CD4-positive, alpha-beta memory T cell (primary cell): Measurements from ENCODE around the gene SERPINF2. TPM values are rescaled to one million over a fixed set of nuclear protein-coding genes. Genes with fewer than 3 reads are reported as not detected.

ENCODE experiments used
- CTCF ChIA-PET: fragments of 350-600 bp; sonication (Branson Sonifier 250); formaldehyde crosslinking; loops from one replicate; lab custom pipeline; 2021; ENCODE audit warnings: inconsistent platforms; ENCODE audit not compliant: partially characterized antibody; lab: Charles Lee
- POLR2A ChIA-PET: fragments of 350-600 bp; sonication (Branson Sonifier 250); formaldehyde crosslinking; loops from one replicate; lab custom pipeline; 2021; ENCODE audit not compliant: partially characterized antibody; lab: Charles Lee
- DNase-seq, 5 donors: peaks; one replicate each; pipeline versions ENCODE4 v3.0.0 to v3.0.0-alpha.2; 2020 to 2022; ENCODE audit warnings: mixed read lengths in 1 of 5
- H3K27ac ChIP-seq: one replicate; pipeline ENCODE4 v1.7.0; 2013; ENCODE audit warnings: low read depth, low read length
- H3K27me3 ChIP-seq: 2 replicates; pipeline ENCODE4 v1.7.0; 2013; ENCODE audit warnings: mild to moderate bottlenecking, low read length, moderate library complexity; ENCODE audit not compliant: insufficient read depth
- H3K36me3 ChIP-seq: 2 replicates; pipeline ENCODE4 v1.7.0; 2013; ENCODE audit warnings: mild to moderate bottlenecking, low read length, moderate library complexity; ENCODE audit not compliant: insufficient read depth
- H3K4me1 ChIP-seq: 2 replicates; pipeline ENCODE4 v1.7.0; 2013; ENCODE audit warnings: mild to moderate bottlenecking, low read length, moderate library complexity; ENCODE audit not compliant: insufficient read depth
- H3K4me3 ChIP-seq, 2 donors: one replicate each; pipeline ENCODE4 v1.7.0; 2013; ENCODE audit warnings: low read length in 2 of 2, mild to moderate bottlenecking in 1 of 2
- H3K9me3 ChIP-seq, 2 donors: one replicate each; pipeline ENCODE4 v1.7.0; 2013; ENCODE audit warnings: low read length in 2 of 2, control low read depth in 1 of 2; ENCODE audit not compliant: control insufficient read depth in 1 of 2
- H3K27ac Mint-ChIP-seq, 7 donors: one replicate each; pipeline ENCODE4 v1.8.0; 2020 to 2021; ENCODE audit warnings: mixed read lengths in 7 of 7, mild to moderate bottlenecking in 6 of 7, inconsistent platforms in 3 of 7, moderate library complexity in 3 of 7
- H3K27me3 Mint-ChIP-seq, 2 donors: one replicate each; pipeline ENCODE4 v1.8.0; 2020 to 2021; ENCODE audit warnings: mixed read lengths in 2 of 2
- H3K36me3 Mint-ChIP-seq, 2 donors: one replicate each; pipeline ENCODE4 v1.8.0; 2020 to 2021; ENCODE audit warnings: mixed read lengths in 2 of 2, inconsistent platforms in 1 of 2, mild to moderate bottlenecking in 1 of 2
- H3K4me1 Mint-ChIP-seq, 4 donors: one replicate each; pipeline ENCODE4 v1.8.0; 2020 to 2021; ENCODE audit warnings: mixed read lengths in 4 of 4, mild to moderate bottlenecking in 1 of 4
- H3K4me3 Mint-ChIP-seq, 8 donors: one replicate each; pipeline ENCODE4 v1.8.0; 2020 to 2021; ENCODE audit warnings: mixed read lengths in 8 of 8, mild to moderate bottlenecking in 7 of 8, moderate library complexity in 6 of 8, inconsistent platforms in 3 of 8
- H3K9me3 Mint-ChIP-seq, 8 donors: one replicate each; pipeline ENCODE4 v1.8.0; 2020 to 2021; ENCODE audit warnings: mixed read lengths in 8 of 8, mild to moderate bottlenecking in 5 of 8, inconsistent platforms in 3 of 8, moderate library complexity in 1 of 8
- intact Hi-C: fragments of 100-400 bp; cut with micrococcal nuclease; formaldehyde crosslinking; loops from one replicate; pipeline ENCODE4 v1.15.1; 2023
- polyA plus RNA-seq, 2 donors: library from polyadenylated mRNA; unstranded; fragments of 300-500 nt; fragmentation: Illumina TruSeq; gene quantifications; one replicate each; pipeline ENCODE4 v1.2.3, GENCODE V29; 2021
- total RNA-seq, 2 experiments: library from RNA; stranded (reverse); gene quantifications; one replicate each; pipeline ENCODE4 v1.2.3, GENCODE V29; 2021

The SERPINF2 gene
- total and polyA plus RNA-seq, 4 experiments from 2014 or later: 0.14 to 1.3 (median 0.19) TPM; not detected in 1

DNA sequence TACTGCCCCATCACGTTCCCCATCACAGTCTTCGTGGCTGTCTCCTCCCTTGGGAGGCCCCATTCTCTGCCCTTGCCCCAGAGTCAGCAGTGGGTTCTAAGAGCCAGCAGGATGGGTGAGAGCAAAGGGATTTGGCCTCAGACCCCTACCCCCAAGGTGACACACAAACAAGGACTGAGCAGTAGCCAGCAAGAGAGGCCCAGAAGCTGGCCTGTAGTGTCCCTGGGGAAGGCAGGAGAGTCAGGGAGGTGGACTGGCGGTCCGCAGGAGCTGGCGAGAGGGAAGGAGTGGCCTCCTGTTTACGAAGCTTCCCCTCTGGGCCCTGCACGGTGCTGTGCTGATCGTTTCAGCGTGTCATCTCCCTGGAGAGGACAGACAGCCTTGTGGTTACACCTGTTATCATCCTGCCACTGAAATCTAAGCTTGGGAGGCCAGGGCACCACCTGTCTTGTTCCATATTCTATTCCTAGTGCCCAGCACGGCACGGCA lies 9.8 kb upstream of the SERPINF2 start:
- intact Hi-C loops: no loop called here
- H3K4me3 ChIP-seq: no peak overlapping the region
- no peaks in the 10 kb centered on the region for H3K27me3 ChIP-seq
- H3K4me3 Mint-ChIP-seq: no peak overlapping the region
- DNase-seq: no peak
- ChIA-PET CTCF (interaction anchor here (1.5 to 1.8 kb wide), 2 partner anchors 11 to 51 kb away, joined by 6 read pairs; no protein-coding TSS in a partner anchor), POLR2A (interaction anchor here (0.5 to 1.5 kb wide), 4 partner anchors 17 to 138 kb away, joined by 3 to 5 read pairs (median 3); no protein-coding TSS in a partner anchor)
- no peaks in the 10 kb centered on the region for H3K27me3 Mint-ChIP-seq
- no peaks in the 10 kb centered on the region for H3K9me3 Mint-ChIP-seq
- H3K4me1 ChIP-seq: peaks cover 23% of the 10 kb centered on the region
- peaks cover 11 to 36% of the 10 kb centered on the region in 2 donors for H3K36me3 Mint-ChIP-seq
- H3K9me3 ChIP-seq: no peaks in the 10 kb centered on the region
- H3K36me3 ChIP-seq: peaks cover under 1% of the 10 kb centered on the region
- H3K4me1 Mint-ChIP-seq: peaks cover 11 to 50% (median 14%) of the 10 kb centered on the region in 4 donors
- H3K27ac ChIP-seq: no peak overlapping the region
- peak overlapping the region in 1 of 7 donors; percentile 60 for H3K27ac Mint-ChIP-seq

DNA sequence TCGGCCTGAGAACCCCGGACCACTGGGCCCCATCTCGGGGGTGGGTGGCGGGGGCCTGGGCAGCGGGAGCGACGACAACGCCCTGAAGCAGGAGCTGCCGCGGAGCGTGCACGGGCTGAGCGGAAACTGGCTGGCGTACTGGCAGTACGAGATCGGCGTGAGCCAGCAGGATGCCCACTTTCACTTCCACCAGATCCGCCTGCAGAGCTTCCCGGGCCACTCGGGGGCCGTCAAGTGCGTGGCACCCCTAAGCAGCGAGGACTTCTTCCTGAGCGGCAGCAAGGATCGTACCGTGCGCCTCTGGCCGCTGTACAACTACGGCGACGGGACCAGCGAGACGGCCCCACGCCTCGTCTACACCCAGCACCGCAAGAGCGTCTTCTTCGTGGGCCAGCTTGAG lies 8.9 kb upstream of the SERPINF2 start:
- Histone ChIP-seq H3K4me1 (peaks cover 15% of the 10 kb centered on the region), H3K27me3 (no peaks in the 10 kb centered on the region), H3K4me3 (no peak overlapping the region), H3K27ac (no peak overlapping the region), H3K36me3 (no peaks in the 10 kb centered on the region), H3K9me3 (no peaks in the 10 kb centered on the region)
- peaks cover 8 to 41% (median 14%) of the 10 kb centered on the region in 4 donors for H3K4me1 Mint-ChIP-seq
- H3K27ac Mint-ChIP-seq: no peak overlapping the region
- no peaks in the 10 kb centered on the region for H3K9me3 Mint-ChIP-seq
- H3K4me3 Mint-ChIP-seq: no peak overlapping the region
- H3K36me3 Mint-ChIP-seq: peaks cover 11 to 31% of the 10 kb centered on the region in 2 donors
- intact Hi-C loops: no loop called here
- no peak for DNase-seq
- CTCF ChIA-PET: interaction anchor here (1.8 kb wide), 1 partner anchor 12 kb away, joined by 6 read pairs; no protein-coding TSS in a partner anchor
- H3K27me3 Mint-ChIP-seq: no peaks in the 10 kb centered on the region
- POLR2A ChIA-PET: interaction anchor here (1.5 kb wide), 1 partner anchor 17 kb away, joined by 5 read pairs; no protein-coding TSS in a partner anchor

DNA sequence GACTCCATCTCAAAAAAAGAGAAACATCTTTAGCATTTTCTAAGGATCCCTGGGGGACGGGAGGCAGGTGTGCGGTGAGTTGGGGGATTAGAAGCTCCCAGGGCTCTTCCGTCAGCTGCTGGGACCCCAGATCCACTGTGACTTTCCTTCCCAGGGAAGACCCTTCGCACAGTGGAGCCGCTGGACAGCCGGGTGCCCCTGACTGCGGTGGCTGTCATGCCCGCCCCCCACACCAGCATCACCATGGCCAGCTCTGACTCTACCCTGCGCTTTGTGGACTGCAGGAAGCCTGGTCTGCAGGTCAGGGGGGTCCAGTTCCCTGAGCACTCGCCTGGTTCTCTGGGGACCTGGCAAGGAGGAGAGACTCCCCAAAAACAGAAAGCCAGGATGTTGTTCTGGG lies 7.3 kb upstream of the SERPINF2 start:
- no peak overlapping the region for H3K4me3 Mint-ChIP-seq
- peak overlapping the region in 1 of 7 donors; percentile 22 for H3K27ac Mint-ChIP-seq
- H3K27me3 Mint-ChIP-seq: no peaks in the 10 kb centered on the region
- CTCF ChIA-PET: no interaction called here
- no peaks in the 10 kb centered on the region for H3K9me3 Mint-ChIP-seq
- POLR2A ChIA-PET: no interaction called here
- no peak for DNase-seq
- H3K36me3 Mint-ChIP-seq: peaks cover 4 to 21% of the 10 kb centered on the region in 2 donors
- Histone ChIP-seq H3K36me3 (no peaks in the 10 kb centered on the region), H3K27me3 (no peaks in the 10 kb centered on the region), H3K4me1 (peaks cover 15% of the 10 kb centered on the region), H3K27ac (no peak overlapping the region), H3K4me3 (no peak overlapping the region), H3K9me3 (no peaks in the 10 kb centered on the region)
- intact Hi-C loops: no loop called here
- H3K4me1 Mint-ChIP-seq: peaks cover 2 to 29% (median 5%) of the 10 kb centered on the region in 4 donors

DNA sequence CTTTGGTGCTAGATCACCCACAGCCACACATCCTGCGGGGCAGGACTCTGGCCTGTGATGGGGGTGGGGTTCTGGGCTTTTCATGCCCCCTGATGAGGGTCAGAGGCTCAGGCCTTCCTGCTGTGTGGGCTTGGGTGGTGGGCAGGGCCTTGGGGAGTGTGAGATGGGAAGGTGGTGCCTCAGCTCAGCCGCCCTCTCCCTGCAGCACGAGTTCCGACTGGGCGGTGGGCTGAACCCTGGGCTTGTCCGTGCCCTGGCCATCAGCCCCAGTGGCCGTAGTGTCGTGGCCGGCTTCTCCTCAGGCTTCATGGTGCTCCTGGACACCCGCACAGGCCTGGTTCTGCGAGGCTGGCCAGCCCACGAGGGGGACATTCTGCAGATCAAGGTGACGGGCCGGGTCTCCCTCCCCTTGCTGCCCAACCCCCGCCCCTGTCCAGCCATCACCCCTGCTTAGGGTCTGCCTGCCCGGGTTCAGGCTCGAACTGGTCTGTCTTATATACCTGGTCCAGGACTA lies 6.8 kb upstream of the SERPINF2 start:
- Mint-ChIP-seq H3K27me3 (no peaks in the 10 kb centered on the region), H3K9me3 (no peaks in the 10 kb centered on the region), H3K4me3 (no peak overlapping the region), H3K27ac (peak overlapping the region in 2 of 7 donors; percentile 22 to 78), H3K36me3 (peaks cover 4 to 21% of the 10 kb centered on the region in 2 donors), H3K4me1 (peaks cover 2 to 29% (median 5%) of the 10 kb centered on the region in 4 donors)
- peaks cover 15% of the 10 kb centered on the region for H3K4me1 ChIP-seq
- CTCF ChIA-PET: interaction anchor here (1.1 kb wide), 2 partner anchors 17 to 27 kb away, joined by 3 to 5 read pairs; no protein-coding TSS in a partner anchor
- no peaks in the 10 kb centered on the region for H3K9me3 ChIP-seq
- peak overlapping the region; percentile 32 for H3K27ac ChIP-seq
- POLR2A ChIA-PET: interaction anchor here (0.9 to 2.8 kb wide), 3 partner anchors 9 to 87 kb away, joined by 3 to 12 read pairs (median 11); partner anchors contain the start of gene WDR81
- no peaks in the 10 kb centered on the region for H3K27me3 ChIP-seq
- intact Hi-C loops: no loop called here
- H3K4me3 ChIP-seq: no peak overlapping the region
- no peaks in the 10 kb centered on the region for H3K36me3 ChIP-seq
- DNase-seq: no peak

DNA sequence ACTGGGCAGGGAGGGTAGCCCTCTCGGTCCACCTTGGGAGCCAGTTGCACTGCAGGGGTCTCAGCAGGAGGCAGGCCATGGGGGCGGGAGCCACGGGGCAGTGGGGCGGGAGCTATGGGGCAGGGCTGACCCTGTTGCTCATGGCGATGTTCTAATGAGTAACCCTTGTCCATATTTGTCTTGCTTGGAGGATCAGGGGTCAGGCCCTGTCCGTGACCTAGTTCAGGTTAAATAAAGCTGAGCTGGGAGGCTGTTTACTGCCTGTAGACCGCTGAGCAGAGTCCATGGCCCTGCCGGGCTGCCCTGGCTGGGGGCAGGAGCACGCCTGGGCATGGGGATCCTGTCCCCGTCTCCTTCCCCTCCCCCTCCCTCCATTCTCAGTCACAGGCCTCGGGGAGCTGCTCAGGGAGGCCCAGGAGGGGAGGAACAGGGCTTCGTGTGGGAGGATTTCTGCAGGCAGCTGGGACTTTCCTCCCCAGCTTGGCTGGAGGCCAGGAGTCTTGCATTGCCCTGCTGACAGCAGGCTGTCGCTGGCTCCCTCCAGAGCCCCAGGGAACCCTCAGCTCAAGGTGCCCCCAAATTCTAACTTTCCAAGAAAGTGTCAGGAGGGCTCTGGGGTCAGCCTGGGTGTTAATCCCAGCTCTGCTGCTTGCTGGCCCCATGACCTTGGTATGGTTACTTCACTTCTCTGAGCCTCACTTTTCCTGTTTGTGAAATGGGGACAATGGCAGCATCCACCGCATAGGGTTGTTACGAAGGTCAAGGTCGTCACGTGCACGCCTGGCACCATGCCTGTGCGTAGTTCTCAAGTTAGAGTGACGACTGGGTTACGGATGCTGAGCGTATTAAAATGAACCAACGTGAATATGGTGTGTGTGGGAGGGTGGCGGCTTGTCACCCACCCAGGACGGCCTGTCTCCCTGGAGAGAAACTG lies 6.1 kb upstream of the SERPINF2 start:
- H3K36me3 ChIP-seq: no peaks in the 10 kb centered on the region
- no peaks in the 10 kb centered on the region for H3K27me3 ChIP-seq
- Mint-ChIP-seq H3K4me3 (peak overlapping the region in 1 of 8 donors; percentile 45), H3K27ac (peak overlapping the region in 6 of 7 donors; percentile 36 to 92 (median 78)), H3K9me3 (no peaks in the 10 kb centered on the region), H3K36me3 (peaks cover 4 to 20% of the 10 kb centered on the region in 2 donors), H3K27me3 (no peaks in the 10 kb centered on the region), H3K4me1 (peaks cover 2 to 29% (median 5%) of the 10 kb centered on the region in 4 donors)
- H3K9me3 ChIP-seq: no peaks in the 10 kb centered on the region
- peak overlapping the region; percentile 32 for H3K27ac ChIP-seq
- H3K4me1 ChIP-seq: peaks cover 15% of the 10 kb centered on the region
- CTCF ChIA-PET: interaction anchor here (1.1 kb wide), 2 partner anchors 18 to 26 kb away, joined by 3 to 5 read pairs; no protein-coding TSS in a partner anchor
- intact Hi-C loops: no loop called here
- H3K4me3 ChIP-seq: no peak overlapping the region
- POLR2A ChIA-PET: interaction anchor here (0.9 to 2.8 kb wide), 3 partner anchors 10 to 87 kb away, joined by 3 to 12 read pairs (median 11); partner anchors contain the start of gene WDR81
- DNase-seq: peak in 4 of 5 donors; percentile 32 to 51 (median 44)

DNA sequence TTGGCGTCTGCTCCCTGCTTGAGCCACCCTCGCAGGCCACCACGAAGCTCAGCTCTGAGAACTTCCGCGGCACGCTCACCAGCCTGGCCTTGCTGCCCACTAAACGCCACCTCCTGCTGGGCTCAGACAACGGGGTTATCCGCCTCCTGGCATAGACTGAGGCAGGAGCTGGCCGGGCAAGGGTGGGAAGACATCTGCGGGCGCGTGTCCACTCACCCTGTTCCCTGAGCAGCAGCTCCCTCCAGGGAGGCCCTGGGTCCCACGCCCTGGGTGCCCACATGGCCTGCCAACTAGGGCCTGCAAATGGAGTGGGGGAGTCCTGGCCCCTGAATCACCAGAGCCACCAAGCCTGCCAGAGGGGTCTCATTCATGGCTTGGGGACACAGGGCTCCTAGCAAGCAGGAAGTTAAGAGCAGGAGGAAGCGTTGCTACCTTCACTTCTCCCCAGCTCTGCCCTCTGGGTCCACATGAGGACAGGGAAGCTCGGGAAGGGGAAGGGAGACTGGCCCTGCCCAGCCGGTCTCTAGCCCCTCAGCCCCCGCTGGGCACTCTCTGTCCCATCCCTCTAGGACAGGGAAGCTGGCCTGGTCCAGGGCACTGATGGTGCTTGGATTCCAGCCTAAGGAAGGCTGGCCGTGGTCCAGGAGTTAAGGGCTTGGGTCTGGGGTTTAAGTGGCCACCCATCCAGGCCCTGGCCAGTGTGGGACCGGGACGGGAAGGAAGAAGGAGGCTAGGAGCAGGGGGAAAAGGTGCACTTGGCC lies 5.0 kb upstream of the SERPINF2 start:
- Mint-ChIP-seq H3K4me1 (peaks cover 2 to 29% (median 5%) of the 10 kb centered on the region in 4 donors), H3K36me3 (peaks cover 4 to 18% of the 10 kb centered on the region in 2 donors), H3K9me3 (no peaks in the 10 kb centered on the region), H3K27ac (peak overlapping the region in 1 of 7 donors; percentile 17), H3K27me3 (no peaks in the 10 kb centered on the region), H3K4me3 (no peak overlapping the region)
- H3K9me3 ChIP-seq: no peaks in the 10 kb centered on the region
- no peaks in the 10 kb centered on the region for H3K36me3 ChIP-seq
- POLR2A ChIA-PET: interaction anchor here (1.9 to 2.8 kb wide), 2 partner anchors 11 to 27 kb away, joined by 11 to 12 read pairs; partner anchors contain the start of gene WDR81
- H3K4me3 ChIP-seq: no peak overlapping the region
- no peaks in the 10 kb centered on the region for H3K27me3 ChIP-seq
- intact Hi-C loops: no loop called here
- no peak for DNase-seq
- H3K27ac ChIP-seq: peak overlapping the region; percentile 20
- H3K4me1 ChIP-seq: peaks cover 15% of the 10 kb centered on the region
- CTCF ChIA-PET: no interaction called here
